Measurements from ENCODE around the gene LDLR. TPM values are rescaled to one million over a fixed set of nuclear protein-coding genes. Genes with fewer than 3 reads are reported as not detected.
"Not testable (repeated sequence)": the region's sequence is repeated elsewhere in the genome, so short reads cannot be mapped to it uniquely, and the experiment has no call there.

Gene LDLR
- total and polyA plus RNA-seq, 2 donors (not counting 1 experiment from before 2014, with no cell fraction given), result 1.8 to 4.8 TPM

DNA sequence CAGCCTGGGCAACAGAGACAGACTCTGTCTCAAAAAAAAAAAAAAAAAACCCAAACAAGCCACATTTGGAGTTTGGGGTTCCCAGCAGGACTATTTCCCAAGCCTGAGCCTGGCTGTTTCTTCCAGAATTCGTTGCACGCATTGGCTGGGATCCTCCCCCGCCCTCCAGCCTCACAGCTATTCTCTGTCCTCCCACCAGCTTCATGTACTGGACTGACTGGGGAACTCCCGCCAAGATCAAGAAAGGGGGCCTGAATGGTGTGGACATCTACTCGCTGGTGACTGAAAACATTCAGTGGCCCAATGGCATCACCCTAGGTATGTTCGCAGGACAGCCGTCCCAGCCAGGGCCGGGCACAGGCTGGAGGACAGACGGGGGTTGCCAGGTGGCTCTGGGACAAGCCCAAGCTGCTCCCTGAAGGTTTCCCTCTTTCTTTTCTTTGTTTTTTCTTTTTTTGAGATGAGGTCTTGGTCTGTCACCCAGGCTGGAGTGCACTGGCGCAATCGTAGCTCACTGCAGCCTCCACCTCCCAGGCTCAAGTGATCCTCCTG, 26.7 kb downstream of the LDLR start:
- TF ChIP-seq, protein P1, sequence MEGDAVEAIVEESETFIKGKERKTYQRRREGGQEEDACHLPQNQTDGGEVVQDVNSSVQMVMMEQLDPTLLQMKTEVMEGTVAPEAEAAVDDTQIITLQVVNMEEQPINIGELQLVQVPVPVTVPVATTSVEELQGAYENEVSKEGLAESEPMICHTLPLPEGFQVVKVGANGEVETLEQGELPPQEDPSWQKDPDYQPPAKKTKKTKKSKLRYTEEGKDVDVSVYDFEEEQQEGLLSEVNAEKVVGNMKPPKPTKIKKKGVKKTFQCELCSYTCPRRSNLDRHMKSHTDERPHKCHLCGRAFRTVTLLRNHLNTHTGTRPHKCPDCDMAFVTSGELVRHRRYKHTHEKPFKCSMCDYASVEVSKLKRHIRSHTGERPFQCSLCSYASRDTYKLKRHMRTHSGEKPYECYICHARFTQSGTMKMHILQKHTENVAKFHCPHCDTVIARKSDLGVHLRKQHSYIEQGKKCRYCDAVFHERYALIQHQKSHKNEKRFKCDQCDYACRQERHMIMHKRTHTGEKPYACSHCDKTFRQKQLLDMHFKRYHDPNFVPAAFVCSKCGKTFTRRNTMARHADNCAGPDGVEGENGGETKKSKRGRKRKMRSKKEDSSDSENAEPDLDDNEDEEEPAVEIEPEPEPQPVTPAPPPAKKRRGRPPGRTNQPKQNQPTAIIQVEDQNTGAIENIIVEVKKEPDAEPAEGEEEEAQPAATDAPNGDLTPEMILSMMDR (IDR thresholded peaks at IDR 0.05), result no peak
- no peak for TF ChIP-seq EZH2 (IDR thresholded peaks at IDR 0.05; ENCODE audit: borderline replicate concordance, insufficient read depth, low read depth, low read length, poor library complexity, severe bottlenecking)
- Histone ChIP-seq H3K79me2 (ENCODE audit: control insufficient read depth, insufficient read depth, low read length) (no peaks in the 10 kb centered on the region), H3K36me3 (replicated peaks in 1 of 2; ENCODE audit: control extremely low read depth in 1 of 2, control insufficient read depth in 1 of 2, extremely low read depth in 1 of 2, insufficient read depth in 2 of 2, low read length in 1 of 2) (peaks cover 0 to 2% of the 10 kb centered on the region in 2 experiments), H2AFZ (ENCODE audit: insufficient read depth, low read depth, low read length, poor library complexity, severe bottlenecking) (no peak overlapping the region), H3K4me1 (ENCODE audit: control insufficient read depth in 2 of 2, insufficient read depth in 2 of 2, low read length in 2 of 2) (no peaks in the 10 kb centered on the region), H4K20me1 (ENCODE audit: control insufficient read depth, insufficient read depth, low read length, poor library complexity, severe bottlenecking) (no peaks in the 10 kb centered on the region), H3K27me3 (replicated peaks in 1 of 4; ENCODE audit: control extremely low read depth in 1 of 4, control insufficient read depth in 3 of 4, insufficient read depth in 4 of 4, low read length in 3 of 4) (peaks cover 0 to 4% (median 0%) of the 10 kb centered on the region in 4 experiments), H3K9me3 (ENCODE audit: control extremely low read depth in 1 of 3, control insufficient read depth in 2 of 3, insufficient read depth in 1 of 3, low read length in 2 of 3) (peaks cover 0 to 7% (median 0%) of the 10 kb centered on the region in 3 donors), H3K4me3 (ENCODE audit: control extremely low read depth in 1 of 5, extremely low read depth in 1 of 5, insufficient read depth in 1 of 5, low read depth in 2 of 5, low read length in 4 of 5) (no peak overlapping the region), H3K27ac (ENCODE audit: low read length in 2 of 2) (no peak overlapping the region), H3K9ac (ENCODE audit: low read length) (no peak overlapping the region), H3K4me2 (replicated peaks; ENCODE audit: low read depth, low read length, poor library complexity, severe bottlenecking) (no peak overlapping the region)
- no peaks in the 10 kb centered on the region for H3K27me3 Mint-ChIP-seq
- no peak overlapping the region for H3K4me3 Mint-ChIP-seq
- H3K27ac Mint-ChIP-seq, result no peak overlapping the region
- intact Hi-C loops (cut with micrococcal nuclease), result no loop called here
- no peaks in the 10 kb centered on the region for H3K9me3 Mint-ChIP-seq (ENCODE audit: insufficient read depth)
- CTCF ChIA-PET, result interaction anchor here (1.2 kb wide), 1 partner anchor 10 kb away, joined by 3 read pairs; no protein-coding TSS in a partner anchor
- POLR2A ChIA-PET, result no interaction called here
- no peaks in the 10 kb centered on the region for H3K4me1 Mint-ChIP-seq
- no peak for DNase-seq
- WGBS (ENCODE audit: insufficient coverage), result 100% methylated on average over 8 of the region's 11 CpGs
- ATAC-seq (ENCODE audit: low read depth), result no peak

GRCh38 chr19:11116507-11116906, 27.2 kb downstream of the LDLR start:
- POLR2A ChIA-PET, result no interaction called here
- TF ChIP-seq, protein P1 (IDR thresholded peaks at IDR 0.05), result no peak
- TF ChIP-seq EZH2 (IDR thresholded peaks at IDR 0.05; ENCODE audit: borderline replicate concordance, insufficient read depth, low read depth, low read length, poor library complexity, severe bottlenecking), result no peak
- Histone ChIP-seq H3K4me1 (ENCODE audit: control insufficient read depth in 2 of 2, insufficient read depth in 2 of 2, low read length in 2 of 2) (no peaks in the 10 kb centered on the region), H3K4me3 (ENCODE audit: control extremely low read depth in 1 of 5, extremely low read depth in 1 of 5, insufficient read depth in 1 of 5, low read depth in 2 of 5, low read length in 4 of 5) (no peak overlapping the region), H3K27ac (ENCODE audit: low read length in 2 of 2) (no peak overlapping the region), H4K20me1 (ENCODE audit: control insufficient read depth, insufficient read depth, low read length, poor library complexity, severe bottlenecking) (no peaks in the 10 kb centered on the region), H3K27me3 (replicated peaks in 1 of 4; ENCODE audit: control extremely low read depth in 1 of 4, control insufficient read depth in 3 of 4, insufficient read depth in 4 of 4, low read length in 3 of 4) (peaks cover 0 to 4% (median 0%) of the 10 kb centered on the region in 4 experiments), H2AFZ (ENCODE audit: insufficient read depth, low read depth, low read length, poor library complexity, severe bottlenecking) (no peak overlapping the region), H3K9me3 (ENCODE audit: control extremely low read depth in 1 of 3, control insufficient read depth in 2 of 3, insufficient read depth in 1 of 3, low read length in 2 of 3) (peaks cover 0 to 7% (median 0%) of the 10 kb centered on the region in 3 donors), H3K79me2 (ENCODE audit: control insufficient read depth, insufficient read depth, low read length) (no peaks in the 10 kb centered on the region), H3K36me3 (replicated peaks in 1 of 2; ENCODE audit: control extremely low read depth in 1 of 2, control insufficient read depth in 1 of 2, extremely low read depth in 1 of 2, insufficient read depth in 2 of 2, low read length in 1 of 2) (peaks cover 0 to 2% of the 10 kb centered on the region in 2 experiments), H3K4me2 (replicated peaks; ENCODE audit: low read depth, low read length, poor library complexity, severe bottlenecking) (no peak overlapping the region), H3K9ac (ENCODE audit: low read length) (no peak overlapping the region)
- no peak overlapping the region for H3K27ac Mint-ChIP-seq
- DNase-seq, result no peak
- H3K4me3 Mint-ChIP-seq, result no peak overlapping the region
- no peaks in the 10 kb centered on the region for H3K9me3 Mint-ChIP-seq (ENCODE audit: insufficient read depth)
- H3K27me3 Mint-ChIP-seq, result no peaks in the 10 kb centered on the region
- intact Hi-C loops (cut with micrococcal nuclease), result no loop called here
- ATAC-seq (ENCODE audit: low read depth), result no peak
- no peaks in the 10 kb centered on the region for H3K4me1 Mint-ChIP-seq
- CTCF ChIA-PET, result no interaction called here
- 99% methylated on average over 9 of the region's 9 CpGs for WGBS (ENCODE audit: insufficient coverage)

GRCh38 chr19:11121963-11122362, 32.7 kb downstream of the LDLR start:
- ATAC-seq (ENCODE audit: low read depth); H3K9ac ChIP-seq (ENCODE audit: low read length); H3K27me3 ChIP-seq (replicated peaks in 1 of 4; ENCODE audit: control extremely low read depth in 1 of 4, control insufficient read depth in 3 of 4, insufficient read depth in 4 of 4, low read length in 3 of 4); H3K36me3 ChIP-seq (replicated peaks in 1 of 2; ENCODE audit: control extremely low read depth in 1 of 2, control insufficient read depth in 1 of 2, extremely low read depth in 1 of 2, insufficient read depth in 2 of 2, low read length in 1 of 2); H4K20me1 ChIP-seq (ENCODE audit: control insufficient read depth, insufficient read depth, low read length, poor library complexity, severe bottlenecking); POLR2A ChIA-PET; H3K4me3 Mint-ChIP-seq; H3K4me3 ChIP-seq (ENCODE audit: control extremely low read depth in 1 of 5, extremely low read depth in 1 of 5, insufficient read depth in 1 of 5, low read depth in 2 of 5, low read length in 4 of 5); H3K4me1 ChIP-seq (ENCODE audit: control insufficient read depth in 2 of 2, insufficient read depth in 2 of 2, low read length in 2 of 2); H3K9me3 Mint-ChIP-seq (ENCODE audit: insufficient read depth); intact Hi-C loops (cut with micrococcal nuclease); H3K27ac Mint-ChIP-seq; H3K9me3 ChIP-seq (ENCODE audit: control extremely low read depth in 1 of 3, control insufficient read depth in 2 of 3, insufficient read depth in 1 of 3, low read length in 2 of 3); H2AFZ ChIP-seq (ENCODE audit: insufficient read depth, low read depth, low read length, poor library complexity, severe bottlenecking); H3K79me2 ChIP-seq (ENCODE audit: control insufficient read depth, insufficient read depth, low read length); H3K4me1 Mint-ChIP-seq; H3K27ac ChIP-seq (ENCODE audit: low read length in 2 of 2); DNase-seq; H3K27me3 Mint-ChIP-seq; H3K4me2 ChIP-seq (replicated peaks; ENCODE audit: low read depth, low read length, poor library complexity, severe bottlenecking): not testable (repeated sequence)
- WGBS (ENCODE audit: insufficient coverage), result no CpG with 5 or more reads among the region's 17 CpGs
- CTCF ChIA-PET, result interaction anchor here (0.7 kb wide), 1 partner anchor 16 kb away, joined by 3 read pairs; no protein-coding TSS in a partner anchor
